ENCODE data around the gene RXRG.

- TF ChIP-seq CTCF (IDR thresholded peaks at IDR 0.05): no peak
- TF ChIP-seq POLR2A (IDR thresholded peaks at IDR 0.05): no peak
Measured at GRCh38 chr1:165355139-165355976, 89.6 kb downstream of the RXRG start.

All from adrenal gland (tissue), 5 donors.